HCT116 (cell line): ENCODE data around the gene VAMP3. TPM values are rescaled to one million over a fixed set of nuclear protein-coding genes. Genes with fewer than 3 reads are reported as not detected.
A peak's percentile ranks its signal among the peaks of the same experiment; 100 is the strongest.

ENCODE experiments used
- ATAC-seq: fragments of 200-7000 bp; cut with Tn5 transposase; 2 replicates; pipeline ENCODE4 v1.9.1; 2020; ENCODE audit warnings: mild to moderate bottlenecking, moderate library complexity
- BruUV-seq: library from RNA; stranded (reverse); fragments of 400-500 nt; replicated peaks from 2 replicates; lab custom pipeline; 2021; lab: Mats Ljungman, UMichigan
- CTCF ChIA-PET: fragments of 300-600 bp; sonication (Branson Sonifier 250); formaldehyde crosslinking; loops from one replicate; lab custom pipeline; 2021; ENCODE audit warnings: antibody characterized with exemption; lab: Charles Lee
- POLR2A ChIA-PET: fragments of 300-600, 350-600 bp; sonication (Branson Sonifier 250); formaldehyde crosslinking; loops from one replicate; lab custom pipeline; 2021; ENCODE audit warnings: antibody characterized with exemption; lab: Charles Lee
- RAD21 ChIA-PET, 2 experiments: fragments of 300-600 bp; sonication (Branson Sonifier 250); formaldehyde crosslinking; loops; one replicate each; lab custom pipeline; 2023; ENCODE audit warnings: low total read pairs in 2 of 2; ENCODE audit not compliant: uncharacterized antibody in 2 of 2, unreplicated experiment in 2 of 2, low non-redundant PET in 1 of 2; lab: Charles Lee
- DNase-seq: peaks from one replicate; pipeline ENCODE4 v3.0.0-alpha.2; 2010; ENCODE audit warnings: low read depth, low spot score
- H2AFZ ChIP-seq: fragments of 200-600 bp; shearing (Covaris generic), sonication (generic); 2 replicates; pipeline ENCODE4 v1.6.1; 2017; ENCODE audit warnings: low read depth, mixed run types, mixed read lengths, antibody characterized with exemption, low read length; ENCODE audit not compliant: poor library complexity, severe bottlenecking
- H3K27ac ChIP-seq: 2 replicates; pipeline ENCODE4 v1.5.1; 2012; ENCODE audit warnings: low read depth, low read length
- H3K27me3 ChIP-seq: fragments of 200-600 bp; sonication (generic); 2 replicates; pipeline ENCODE4 v1.6.1; 2016; ENCODE audit warnings: mixed run types, low read length, mixed read lengths; ENCODE audit not compliant: insufficient read depth
- H3K36me3 ChIP-seq, 2 experiments: fragments of 200-500 bp in 1 of 2; fragments of 200-600 bp in 1 of 2; sonication (Bioruptor generic) in 1 of 2; sonication (generic) in 1 of 2; 2 replicates each; pipeline versions ENCODE4 v1.5.1 to v1.6.1; 2014 to 2016; ENCODE audit warnings: low read length in 2 of 2, inconsistent platforms in 1 of 2, mixed read lengths in 1 of 2, mixed run types in 1 of 2; ENCODE audit not compliant: insufficient read depth in 2 of 2, control insufficient read depth in 1 of 2
- H3K4me1 ChIP-seq, 2 experiments: fragments of 200-600 bp in 1 of 2; sonication (generic) in 1 of 2; 2 replicates each; pipeline versions ENCODE4 v1.5.1 to v1.6.1; 2012 to 2017; ENCODE audit warnings: low read length in 2 of 2, inconsistent platforms in 1 of 2, mild to moderate bottlenecking in 1 of 2, mixed read lengths in 1 of 2, mixed run types in 1 of 2, moderate library complexity in 1 of 2; ENCODE audit not compliant: insufficient read depth in 2 of 2, control insufficient read depth in 1 of 2
- H3K4me2 ChIP-seq: fragments of 200-600 bp; sonication (generic); 2 replicates; pipeline ENCODE4 v1.6.1; 2017; ENCODE audit warnings: mixed run types, low read length, mixed read lengths
- H3K4me3 ChIP-seq, 2 experiments: fragments of 200-600 bp in 1 of 2; sonication (generic) in 1 of 2; replicated peaks in 1 of 2; 2 replicates each; pipeline ENCODE4 v1.5.1; 2011 to 2016; ENCODE audit warnings: low read length in 2 of 2, control low read depth in 1 of 2, low read depth in 1 of 2, mild to moderate bottlenecking in 1 of 2, mixed read lengths in 1 of 2, mixed run types in 1 of 2
- H3K79me2 ChIP-seq: fragments of 200-600 bp; sonication (generic); 2 replicates; pipeline ENCODE4 v1.6.1; 2017; ENCODE audit warnings: mild to moderate bottlenecking, mixed run types, low read length, moderate library complexity, mixed read lengths; ENCODE audit not compliant: insufficient read depth
- H3K9ac ChIP-seq: fragments of 200-600 bp; sonication (generic); 2 replicates; pipeline ENCODE4 v1.6.1; 2016; ENCODE audit warnings: low read length, mixed read lengths
- H3K9me2 ChIP-seq: fragments of 200-600 bp; sonication (generic), shearing (Covaris generic); 2 replicates; pipeline ENCODE4 v1.6.1; 2017; ENCODE audit warnings: mixed run types, mild to moderate bottlenecking, moderate library complexity; ENCODE audit not compliant: insufficient read depth
- H3K9me3 ChIP-seq, 2 experiments: fragments of 200-500 bp in 1 of 2; fragments of 200-600 bp in 1 of 2; sonication (Bioruptor generic) in 1 of 2; sonication (generic) in 1 of 2; 2 replicates each; pipeline ENCODE4 v1.6.1; 2014 to 2017; ENCODE audit warnings: low read length in 2 of 2, mixed read lengths in 2 of 2, inconsistent platforms in 1 of 2, low read depth in 1 of 2, mild to moderate bottlenecking in 1 of 2, mixed run types in 1 of 2, moderate library complexity in 1 of 2; ENCODE audit not compliant: control insufficient read depth in 1 of 2, insufficient read depth in 1 of 2
- H4K20me1 ChIP-seq: fragments of 200-600 bp; sonication (generic), shearing (Covaris generic); 2 replicates; pipeline ENCODE4 v1.6.1; 2017; ENCODE audit warnings: mixed run types, mild to moderate bottlenecking, moderate library complexity; ENCODE audit not compliant: insufficient read depth
- CBX3 ChIP-seq: IDR thresholded peaks from 2 replicates; pipeline ENCODE4 v1.6.1; 2012; ENCODE audit warnings: low read depth
- CEBPB ChIP-seq: IDR thresholded peaks from 2 replicates; pipeline ENCODE4 v1.6.1; 2012; ENCODE audit warnings: low read depth
- CTCF ChIP-seq, 3 experiments: fragments of 200-600 bp in 1 of 3; sonication (generic) in 1 of 3; IDR thresholded peaks in 2 of 3; conservative IDR thresholded peaks in 1 of 3; 2 replicates each; pipeline ENCODE4 v1.5.1; 2012 to 2017; ENCODE audit warnings: low read depth in 2 of 3, low read length in 2 of 3, antibody characterized with exemption in 1 of 3, borderline replicate concordance in 1 of 3, control low read depth in 1 of 3, mild to moderate bottlenecking in 1 of 3, mixed read lengths in 1 of 3, mixed run types in 1 of 3, moderate library complexity in 1 of 3; ENCODE audit not compliant: insufficient read depth in 1 of 3
- EGR1 ChIP-seq: IDR thresholded peaks from 2 replicates; pipeline ENCODE4 v1.6.1; 2012; ENCODE audit warnings: low read depth
- ELF1 ChIP-seq: IDR thresholded peaks from 2 replicates; pipeline ENCODE4 v1.6.1; 2012; ENCODE audit warnings: low read depth, borderline replicate concordance
- EZH2 ChIP-seq: fragments of 200-600 bp; sonication (generic); IDR thresholded peaks from 2 replicates; pipeline ENCODE4 v1.6.1; 2017; ENCODE audit warnings: antibody characterized with exemption, mixed run types
- EZH2phosphoT487 ChIP-seq: fragments of 200-600 bp; IDR thresholded peaks from 2 replicates; pipeline ENCODE4 v1.6.1; 2018; ENCODE audit warnings: antibody characterized with exemption, borderline replicate concordance
- FOSL1 ChIP-seq: IDR thresholded peaks from 2 replicates; pipeline ENCODE4 v1.6.1; 2012; ENCODE audit warnings: low read depth
- JUND ChIP-seq: IDR thresholded peaks from 2 replicates; pipeline ENCODE4 v1.6.1; 2012
- POLR2A ChIP-seq: IDR thresholded peaks from 2 replicates; pipeline ENCODE4 v1.7.0; 2011; ENCODE audit warnings: borderline replicate concordance; ENCODE audit not compliant: insufficient read depth, insufficient read length; ENCODE audit errors: extremely low read depth
- SP1 ChIP-seq: IDR thresholded peaks from 2 replicates; pipeline ENCODE4 v1.6.1; 2012; ENCODE audit warnings: low read depth
- SRF ChIP-seq: IDR thresholded peaks from 2 replicates; pipeline ENCODE4 v1.6.1; 2012; ENCODE audit warnings: low read depth
- YY1 ChIP-seq: IDR thresholded peaks from 2 replicates; pipeline ENCODE4 v1.6.1; 2011; ENCODE audit warnings: low read length, low read depth, moderate library complexity, mild to moderate bottlenecking; ENCODE audit not compliant: insufficient replicate concordance; ENCODE audit errors: extremely low read depth
- ZBTB33 ChIP-seq: IDR thresholded peaks from 2 replicates; pipeline ENCODE4 v1.6.1; 2011; ENCODE audit warnings: mild to moderate bottlenecking, low read length, moderate library complexity; ENCODE audit not compliant: insufficient replicate concordance; ENCODE audit errors: extremely low read depth
- ZFX ChIP-seq: fragments of 450-650 bp; IDR thresholded peaks from 2 replicates; pipeline ENCODE4 v1.6.1; 2017
- intact Hi-C: fragments of 100-400 bp; cut with micrococcal nuclease; formaldehyde crosslinking; loops from 2 replicates; pipeline ENCODE4 v1.10.0; 2022
- total RNA-seq: library from RNA; stranded (reverse); gene quantifications from one replicate; pipeline ENCODE4 v1.2.1, GENCODE V29; 2021; ENCODE audit not compliant: unreplicated experiment
- TF ChIP-seq, protein P1 (sequence below): IDR thresholded peaks from 2 replicates; pipeline ENCODE4 v1.6.1; 2012; ENCODE audit warnings: low read depth
- TF ChIP-seq, protein P2 (sequence below): IDR thresholded peaks from 2 replicates; pipeline ENCODE4 v1.6.1; 2012
- TF ChIP-seq, protein P3 (sequence below): IDR thresholded peaks from 2 replicates; pipeline ENCODE4 v1.6.1; 2012

VAMP3 gene
- total RNA-seq, 1 experiment from 2014 or later, result 79.3 TPM

GRCh38 chr1:7810395-7810794, 39.3 kb downstream of the VAMP3 start (continued):
- TF ChIP-seq, protein P1, sequence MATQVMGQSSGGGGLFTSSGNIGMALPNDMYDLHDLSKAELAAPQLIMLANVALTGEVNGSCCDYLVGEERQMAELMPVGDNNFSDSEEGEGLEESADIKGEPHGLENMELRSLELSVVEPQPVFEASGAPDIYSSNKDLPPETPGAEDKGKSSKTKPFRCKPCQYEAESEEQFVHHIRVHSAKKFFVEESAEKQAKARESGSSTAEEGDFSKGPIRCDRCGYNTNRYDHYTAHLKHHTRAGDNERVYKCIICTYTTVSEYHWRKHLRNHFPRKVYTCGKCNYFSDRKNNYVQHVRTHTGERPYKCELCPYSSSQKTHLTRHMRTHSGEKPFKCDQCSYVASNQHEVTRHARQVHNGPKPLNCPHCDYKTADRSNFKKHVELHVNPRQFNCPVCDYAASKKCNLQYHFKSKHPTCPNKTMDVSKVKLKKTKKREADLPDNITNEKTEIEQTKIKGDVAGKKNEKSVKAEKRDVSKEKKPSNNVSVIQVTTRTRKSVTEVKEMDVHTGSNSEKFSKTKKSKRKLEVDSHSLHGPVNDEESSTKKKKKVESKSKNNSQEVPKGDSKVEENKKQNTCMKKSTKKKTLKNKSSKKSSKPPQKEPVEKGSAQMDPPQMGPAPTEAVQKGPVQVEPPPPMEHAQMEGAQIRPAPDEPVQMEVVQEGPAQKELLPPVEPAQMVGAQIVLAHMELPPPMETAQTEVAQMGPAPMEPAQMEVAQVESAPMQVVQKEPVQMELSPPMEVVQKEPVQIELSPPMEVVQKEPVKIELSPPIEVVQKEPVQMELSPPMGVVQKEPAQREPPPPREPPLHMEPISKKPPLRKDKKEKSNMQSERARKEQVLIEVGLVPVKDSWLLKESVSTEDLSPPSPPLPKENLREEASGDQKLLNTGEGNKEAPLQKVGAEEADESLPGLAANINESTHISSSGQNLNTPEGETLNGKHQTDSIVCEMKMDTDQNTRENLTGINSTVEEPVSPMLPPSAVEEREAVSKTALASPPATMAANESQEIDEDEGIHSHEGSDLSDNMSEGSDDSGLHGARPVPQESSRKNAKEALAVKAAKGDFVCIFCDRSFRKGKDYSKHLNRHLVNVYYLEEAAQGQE, result no peak
- TF ChIP-seq ZFX, result no peak
- no peak for TF ChIP-seq YY1
- TF ChIP-seq, protein P2, sequence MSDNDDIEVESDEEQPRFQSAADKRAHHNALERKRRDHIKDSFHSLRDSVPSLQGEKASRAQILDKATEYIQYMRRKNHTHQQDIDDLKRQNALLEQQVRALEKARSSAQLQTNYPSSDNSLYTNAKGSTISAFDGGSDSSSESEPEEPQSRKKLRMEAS, result no peak
- no peak for TF ChIP-seq EZH2
- peak; percentile 89 for TF ChIP-seq JUND
- no peak for TF ChIP-seq CEBPB
- no peak for TF ChIP-seq CTCF (IDR thresholded peaks at IDR 0.05 in 2 of 3, conservative IDR thresholded peaks at IDR 0.05 in 1 of 3; ENCODE audit: borderline replicate concordance in 1 of 3, insufficient read depth in 1 of 3, low read depth in 2 of 3, low read length in 2 of 3)
- no peak for TF ChIP-seq POLR2A
- TF ChIP-seq, all 23 proteins: peak for 7

GRCh38 chr1:7811476-7811875, 40.4 kb downstream of the VAMP3 start:
- H2AFZ ChIP-seq, result no peak overlapping the region
- BruUV-seq, result no TSS peak
- no peak overlapping the region for H3K9ac ChIP-seq
- DNase-seq (no peak), ATAC-seq (no peak)
- H4K20me1 ChIP-seq, result no peaks in the 10 kb centered on the region
- ChIA-PET POLR2A (no interaction called here), RAD21 (no interaction called here), CTCF (no interaction called here)
- H3K4me3 ChIP-seq, result no peak overlapping the region
- H3K27ac ChIP-seq, result no peak overlapping the region
- H3K4me1 ChIP-seq, result peaks cover 3 to 11% of the 10 kb centered on the region in 2 experiments; a peak in 3 of 4 replicates
- no peaks in the 10 kb centered on the region for H3K79me2 ChIP-seq
- no peak overlapping the region for H3K4me2 ChIP-seq
- no peaks in the 10 kb centered on the region for H3K9me2 ChIP-seq
- no peaks in the 10 kb centered on the region for H3K27me3 ChIP-seq
- 0 out of 4 replicates have a peak, but pooled peaks cover 2 to 17% of the 10 kb centered on the region in 2 experiments for H3K36me3 ChIP-seq
- intact Hi-C loops, result no loop called here
- H3K9me3 ChIP-seq, result peaks cover 10 to 12% of the 10 kb centered on the region in 2 experiments; a peak in 3 of 4 replicates
- TF ChIP-seq SP1 (no peak), ZFX (no peak), ZBTB33 (no peak), FOSL1 (no peak), EZH2phosphoT487 (no peak), EZH2 (no peak), EGR1 (no peak), CBX3 (no peak), ELF1 (no peak), CEBPB (no peak), POLR2A (no peak), SRF (no peak)
- TF ChIP-seq, protein P3, sequence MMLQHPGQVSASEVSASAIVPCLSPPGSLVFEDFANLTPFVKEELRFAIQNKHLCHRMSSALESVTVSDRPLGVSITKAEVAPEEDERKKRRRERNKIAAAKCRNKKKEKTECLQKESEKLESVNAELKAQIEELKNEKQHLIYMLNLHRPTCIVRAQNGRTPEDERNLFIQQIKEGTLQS, result no peak
- TF ChIP-seq, protein P2, result no peak
